Left ventricle myocardium superior (tissue), 1 donor: ENCODE measurements around the gene TNIK. TPM values are rescaled to one million over a fixed set of nuclear protein-coding genes. Genes with fewer than 3 reads are reported as not detected.
A peak's percentile ranks its signal among the peaks of the same experiment; 100 is the strongest.

ENCODE experiments used
- ATAC-seq: fragments of 200-7000 bp; cut with Tn5 transposase; one replicate; pipeline ENCODE4 v1.9.1; 2020; ENCODE audit warnings: mild to moderate bottlenecking, moderate library complexity
- DNase-seq: peaks from one replicate; pipeline ENCODE4 v3.0.0-alpha.2; 2020
- intact Hi-C: fragments of 100-400 bp; cut with micrococcal nuclease; formaldehyde crosslinking; loops from one replicate; pipeline ENCODE4 v1.11.0; 2022
- microRNA-seq: library from miRNA; unstranded; fragments of <30 nt; microRNA quantifications from one replicate; pipeline ENCODE4 v1.2.0, GENCODE V29; 2020; ENCODE audit warnings: borderline number of aligned reads
- total RNA-seq: library from RNA; stranded (reverse); fragmentation: NEBNext Ultra II Directional; extraction: Animal tissue kit (Norgen Biotek cat#: 25700); gene quantifications from one replicate; pipeline ENCODE4 v1.2.1, GENCODE V29; 2021
- donor health status: DM: no; HTN: yes; CAD: no; lungs with severe emphysema.

TNIK gene
- total RNA-seq, 1 donor from 2014 or later, result 32.7 TPM

- DNase-seq (peak; percentile 65), ATAC-seq (peak; percentile 83)
- intact Hi-C loops, result no loop called here
These were observed 432.0 kb downstream of the TNIK start for GRCh38 chr3:171028025-171028778.

DNA sequence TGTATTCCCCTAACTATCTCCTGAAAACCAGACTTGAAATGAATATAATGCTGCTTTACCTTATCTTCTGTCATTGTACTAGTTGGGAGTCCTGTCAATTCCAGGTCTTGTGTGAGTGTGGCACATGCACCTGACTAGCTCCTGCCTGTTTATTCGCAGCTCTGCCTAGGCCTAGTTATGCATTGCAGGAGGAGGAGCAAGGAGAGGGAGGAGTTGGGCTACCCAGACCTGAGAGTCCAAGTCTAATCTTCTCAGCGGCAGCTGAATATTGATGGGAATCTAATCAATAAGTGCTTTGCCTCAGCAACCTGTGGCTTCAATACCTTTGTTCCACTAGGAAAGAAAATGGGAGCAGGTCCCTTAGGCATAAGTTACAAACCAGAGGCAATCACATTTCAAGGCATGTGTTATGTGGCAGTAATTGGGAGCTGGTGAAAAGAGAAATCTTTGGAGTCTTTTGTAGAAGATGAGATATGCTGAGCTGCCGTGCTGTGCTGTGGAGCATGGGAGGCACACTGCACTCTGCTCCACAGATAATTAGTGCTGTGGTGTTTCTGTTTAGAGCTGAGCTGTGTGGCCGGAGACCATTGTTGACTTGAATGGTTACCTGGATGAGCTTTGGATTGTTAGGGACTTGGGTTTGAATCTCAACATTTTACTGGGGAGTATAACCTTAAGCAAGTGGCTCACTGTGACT lies 433.5 kb downstream of the TNIK start, which contains the start of gene SLC2A2:
Gene SLC2A2 (minus strand): TSS at position 124 of the 697 bp plus-strand sequence. CDS start 50 bp downstream, at position 74.
- intact Hi-C loops, result no loop called here

GRCh38 chr3:171023566-171023965 lies 436.6 kb downstream of the TNIK start:
- no peak for ATAC-seq
- no peak for DNase-seq
- intact Hi-C loops, result no loop called here

More for the DNA sequence above, 433.5 kb downstream of the TNIK start, which contains the start of gene SLC2A2:
- ATAC-seq (no peak), DNase-seq (no peak)

DNA sequence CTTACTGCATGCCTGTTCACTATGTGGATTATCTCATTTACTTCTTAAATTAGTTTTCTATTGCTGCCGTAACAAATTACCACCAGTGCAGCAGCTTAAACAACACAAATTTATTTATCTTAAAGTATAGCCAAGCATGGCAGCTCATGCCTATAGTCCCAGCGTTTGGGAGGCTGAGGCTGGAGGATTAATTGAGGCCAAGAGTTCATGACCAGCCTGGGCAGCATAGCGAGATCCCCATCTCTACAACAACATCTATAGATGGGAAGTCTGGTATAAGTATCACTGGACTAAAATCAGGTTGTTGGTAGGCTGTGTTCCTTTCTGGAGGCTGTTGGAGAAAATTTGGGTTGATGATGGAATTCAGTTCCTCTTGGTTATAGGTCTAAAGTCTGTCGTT lies 438.8 kb downstream of the TNIK start:
- DNase-seq, result no peak
- intact Hi-C loops, result no loop called here
- no peak for ATAC-seq

DNA sequence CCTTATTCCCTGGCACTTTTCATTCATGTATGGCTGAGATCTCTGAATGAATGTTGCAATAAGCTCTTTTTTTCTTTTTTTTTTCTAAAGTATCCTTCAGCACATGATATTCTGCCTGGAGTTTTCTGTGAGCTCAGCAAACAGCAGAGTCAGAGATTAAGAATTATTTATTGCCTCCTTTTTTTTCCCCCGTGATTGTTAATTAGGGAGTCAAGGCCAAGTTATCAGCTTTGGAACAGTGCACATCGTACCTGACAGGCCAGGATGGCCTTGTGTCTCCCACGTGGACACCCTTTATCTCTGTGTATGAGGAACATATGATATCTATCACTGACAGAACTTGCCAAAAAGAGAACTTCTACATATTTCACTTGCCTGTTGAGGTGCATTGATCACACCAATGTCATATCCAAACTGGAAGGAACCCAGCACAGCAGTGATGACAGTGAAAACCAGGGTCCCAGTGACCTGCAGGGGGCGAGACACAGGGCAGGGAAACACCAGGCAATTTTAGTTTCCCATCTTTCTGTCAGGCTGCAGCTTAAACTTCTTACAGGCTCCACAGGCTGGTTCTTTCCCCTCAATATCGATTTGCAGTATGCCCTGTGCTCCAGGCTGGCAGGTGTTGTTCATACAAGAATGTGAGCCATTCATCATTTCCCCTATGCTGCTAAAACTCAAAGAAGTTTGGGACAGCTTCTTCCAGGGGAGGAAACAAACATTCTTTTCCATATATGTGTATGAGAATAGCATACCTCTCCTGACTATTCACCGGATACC lies 441.9 kb downstream of the TNIK start:
- DNase-seq (no peak), ATAC-seq (no peak)
- intact Hi-C loops, result no loop called here

GRCh38 chr3:171013822-171014748 lies 446.1 kb downstream of the TNIK start:
- intact Hi-C loops, result no loop called here
- ATAC-seq, result no peak
- no peak for DNase-seq

- no peak for DNase-seq
- ATAC-seq, result no peak
- intact Hi-C loops, result no loop called here
These were observed 448.3 kb downstream of the TNIK start for GRCh38 chr3:171011873-171012336.

Small RNA genes lying within 50 kb of the gene (microRNA-seq; reads per million reads assigned to microRNA genes)
- gene MIR569, result not detected
